22Rv1 (cell line): Measurements from ENCODE around the gene NPNT.

Experiments
- H3K27ac ChIP-seq: fragments of 450-650 bp; 2 replicates; pipeline ENCODE4 v1.5.1; 2017
- ZFX ChIP-seq: fragments of 450-650 bp; IDR thresholded peaks from 2 replicates; pipeline ENCODE4 v1.6.1; 2017; ENCODE audit warnings: antibody characterized with exemption, borderline replicate concordance
- TF ChIP-seq, protein P1 (sequence below): fragments of 450-650 bp; IDR thresholded peaks from 2 replicates; pipeline ENCODE4 v1.5.1; 2017; ENCODE audit warnings: mild to moderate bottlenecking

NPNT gene

GRCh38 chr4:105871997-105872396 lies 23.3 kb upstream of the NPNT start:
- H3K27ac ChIP-seq, result no peak overlapping the region
- TF ChIP-seq ZFX, result no peak
- TF ChIP-seq, protein P1, sequence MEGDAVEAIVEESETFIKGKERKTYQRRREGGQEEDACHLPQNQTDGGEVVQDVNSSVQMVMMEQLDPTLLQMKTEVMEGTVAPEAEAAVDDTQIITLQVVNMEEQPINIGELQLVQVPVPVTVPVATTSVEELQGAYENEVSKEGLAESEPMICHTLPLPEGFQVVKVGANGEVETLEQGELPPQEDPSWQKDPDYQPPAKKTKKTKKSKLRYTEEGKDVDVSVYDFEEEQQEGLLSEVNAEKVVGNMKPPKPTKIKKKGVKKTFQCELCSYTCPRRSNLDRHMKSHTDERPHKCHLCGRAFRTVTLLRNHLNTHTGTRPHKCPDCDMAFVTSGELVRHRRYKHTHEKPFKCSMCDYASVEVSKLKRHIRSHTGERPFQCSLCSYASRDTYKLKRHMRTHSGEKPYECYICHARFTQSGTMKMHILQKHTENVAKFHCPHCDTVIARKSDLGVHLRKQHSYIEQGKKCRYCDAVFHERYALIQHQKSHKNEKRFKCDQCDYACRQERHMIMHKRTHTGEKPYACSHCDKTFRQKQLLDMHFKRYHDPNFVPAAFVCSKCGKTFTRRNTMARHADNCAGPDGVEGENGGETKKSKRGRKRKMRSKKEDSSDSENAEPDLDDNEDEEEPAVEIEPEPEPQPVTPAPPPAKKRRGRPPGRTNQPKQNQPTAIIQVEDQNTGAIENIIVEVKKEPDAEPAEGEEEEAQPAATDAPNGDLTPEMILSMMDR, result no peak

GRCh38 chr4:105875233-105875632 lies 20.0 kb upstream of the NPNT start:
- no peak for TF ChIP-seq ZFX
- TF ChIP-seq, protein P1, result no peak
- no peak overlapping the region for H3K27ac ChIP-seq

GRCh38 chr4:105878668-105879067 lies 16.6 kb upstream of the NPNT start:
- no peak overlapping the region for H3K27ac ChIP-seq
- no peak for TF ChIP-seq ZFX
- TF ChIP-seq, protein P1, result no peak

DNA sequence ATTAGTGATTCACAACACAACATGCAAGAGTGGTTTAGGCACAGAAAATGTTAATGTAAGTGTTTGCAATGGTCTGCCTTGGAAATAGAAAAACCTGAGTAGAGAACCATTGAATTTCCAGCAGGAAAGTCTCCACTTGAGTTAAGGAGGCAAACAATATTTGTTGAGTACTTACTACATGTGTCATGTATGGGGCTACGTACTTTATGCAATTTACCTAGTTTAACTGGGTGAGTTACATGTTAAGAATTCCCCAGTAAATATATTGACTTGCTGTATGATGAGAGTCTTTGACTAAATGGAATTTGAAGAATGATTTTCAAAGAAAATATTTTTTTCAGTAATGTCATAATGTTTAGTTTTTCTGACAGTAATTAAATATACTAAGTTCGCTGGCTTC lies 7.8 kb upstream of the NPNT start:
- no peak overlapping the region; the same call in 1 of the 2 replicates for H3K27ac ChIP-seq
- no peak for TF ChIP-seq ZFX
- TF ChIP-seq, protein P1, result no peak

GRCh38 chr4:105895583-105896460 lies 551 bp downstream of the NPNT start:
- TF ChIP-seq, protein P1, result peak; percentile 35; the same call in 1 of the 2 replicates
- TF ChIP-seq ZFX, result no peak
- H3K27ac ChIP-seq, result peak overlapping the region; percentile 71

DNA sequence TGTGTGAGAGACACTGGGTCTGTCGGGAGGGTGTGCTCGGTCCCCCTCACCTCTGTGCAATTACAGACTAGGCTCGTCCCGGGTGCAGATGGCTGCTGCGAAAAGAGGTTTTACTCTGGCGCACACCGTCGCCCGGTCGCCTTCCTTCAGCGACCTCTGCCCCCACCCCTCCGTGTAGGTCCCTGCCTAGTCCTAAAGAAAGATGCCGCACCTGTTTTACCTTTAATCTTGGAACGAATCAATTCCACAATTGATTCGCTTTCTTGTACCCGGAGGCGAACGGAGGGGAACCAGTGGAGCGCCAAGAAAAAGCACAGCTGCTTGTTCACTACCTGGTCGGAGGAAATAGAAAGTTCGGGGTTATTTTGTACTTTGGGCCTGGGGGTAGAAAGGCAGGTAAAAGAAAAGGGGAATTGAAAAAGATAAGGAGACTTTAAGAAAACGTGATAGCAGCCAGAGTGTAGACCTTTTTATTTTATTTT lies 1.2 kb downstream of the NPNT start:
- H3K27ac ChIP-seq, result peak overlapping the region; percentile 71
- TF ChIP-seq, protein P1, result no peak
- no peak for TF ChIP-seq ZFX

DNA sequence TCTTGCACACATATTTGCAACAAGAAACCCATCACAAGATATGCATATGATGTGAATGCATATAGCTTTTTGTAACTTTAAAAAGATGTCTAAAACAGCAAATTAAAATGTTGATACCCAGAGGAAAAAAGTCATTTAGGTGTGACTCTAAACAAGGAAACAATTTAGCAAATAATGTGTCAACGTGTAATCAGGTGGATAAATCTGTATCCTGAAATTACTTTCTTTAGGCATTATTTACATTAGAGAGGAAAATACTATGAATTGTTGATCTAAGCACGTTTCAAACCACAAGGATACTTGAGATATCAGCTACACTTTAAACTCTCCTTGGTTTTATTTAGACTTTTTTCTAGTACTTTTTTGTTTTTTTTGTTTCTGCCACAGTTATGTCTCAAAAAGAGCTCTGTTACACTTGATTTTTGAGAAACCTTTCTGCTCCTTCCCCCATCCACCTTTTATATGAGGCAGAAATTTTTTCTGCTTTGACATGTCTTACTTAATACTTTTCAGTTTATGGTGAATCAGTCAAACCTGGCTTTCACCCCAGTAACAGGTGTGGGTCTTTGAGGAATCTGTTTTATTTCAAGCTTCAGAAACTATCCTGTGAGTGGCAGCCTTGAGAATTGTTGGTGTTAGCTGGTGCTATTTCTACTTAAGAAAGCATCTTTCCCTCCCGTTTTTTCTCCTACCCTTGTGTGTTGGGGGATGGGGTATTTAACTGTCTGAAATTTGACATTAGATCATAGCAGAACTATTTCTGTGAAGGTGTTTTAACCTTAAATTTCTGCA lies 1.9 kb downstream of the NPNT start:
- H3K27ac ChIP-seq, result peak overlapping the region; percentile 71
- TF ChIP-seq, protein P1, result no peak
- TF ChIP-seq ZFX, result no peak
